Endometrial microvascular endothelial cells (primary cell): ENCODE data around the gene PRMT1. TPM values are rescaled to one million over a fixed set of nuclear protein-coding genes. Genes with fewer than 3 reads are reported as not detected.

ENCODE experiments used
- in situ Hi-C: cut with HindIII; loops from 2 replicates; pipeline ENCODE4 v1.10.0; 2017; ENCODE audit warnings: low sequenced_read_pairs, low pct_unique_long_range_greater_than_20kb; ENCODE audit errors: inconsistent ontology term
- total RNA-seq: library from RNA; depleted of rRNA; stranded (reverse); fragments of >200 nt; gene quantifications from one replicate; pipeline ENCODE4 v1.2.3, GENCODE V29; 2015; ENCODE audit errors: inconsistent ontology term

The PRMT1 gene
- total RNA-seq, 1 donor from 2014 or later, result 456 TPM

DNA sequence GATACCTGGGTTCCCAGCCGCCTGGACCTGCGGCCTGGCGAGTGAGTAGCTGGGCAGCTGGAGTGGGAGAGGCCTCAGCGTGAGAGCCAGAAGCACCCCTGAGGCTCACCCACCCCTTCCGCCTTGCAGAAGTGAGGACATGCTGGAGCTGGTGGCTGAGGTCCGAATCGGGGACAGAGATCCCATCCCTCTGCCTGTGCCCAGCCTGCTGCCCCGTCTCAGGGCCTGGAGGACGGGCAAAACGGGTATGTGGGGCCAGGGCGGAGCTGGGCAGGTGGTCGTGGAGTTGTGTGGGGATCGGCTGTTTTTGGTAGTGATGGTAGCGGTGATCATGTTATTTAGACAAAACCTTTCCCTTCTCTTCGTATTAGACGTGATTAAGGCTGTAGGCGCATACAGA is 30.5 kb upstream of the PRMT1 start:
- in situ Hi-C loops, result no loop called here

DNA sequence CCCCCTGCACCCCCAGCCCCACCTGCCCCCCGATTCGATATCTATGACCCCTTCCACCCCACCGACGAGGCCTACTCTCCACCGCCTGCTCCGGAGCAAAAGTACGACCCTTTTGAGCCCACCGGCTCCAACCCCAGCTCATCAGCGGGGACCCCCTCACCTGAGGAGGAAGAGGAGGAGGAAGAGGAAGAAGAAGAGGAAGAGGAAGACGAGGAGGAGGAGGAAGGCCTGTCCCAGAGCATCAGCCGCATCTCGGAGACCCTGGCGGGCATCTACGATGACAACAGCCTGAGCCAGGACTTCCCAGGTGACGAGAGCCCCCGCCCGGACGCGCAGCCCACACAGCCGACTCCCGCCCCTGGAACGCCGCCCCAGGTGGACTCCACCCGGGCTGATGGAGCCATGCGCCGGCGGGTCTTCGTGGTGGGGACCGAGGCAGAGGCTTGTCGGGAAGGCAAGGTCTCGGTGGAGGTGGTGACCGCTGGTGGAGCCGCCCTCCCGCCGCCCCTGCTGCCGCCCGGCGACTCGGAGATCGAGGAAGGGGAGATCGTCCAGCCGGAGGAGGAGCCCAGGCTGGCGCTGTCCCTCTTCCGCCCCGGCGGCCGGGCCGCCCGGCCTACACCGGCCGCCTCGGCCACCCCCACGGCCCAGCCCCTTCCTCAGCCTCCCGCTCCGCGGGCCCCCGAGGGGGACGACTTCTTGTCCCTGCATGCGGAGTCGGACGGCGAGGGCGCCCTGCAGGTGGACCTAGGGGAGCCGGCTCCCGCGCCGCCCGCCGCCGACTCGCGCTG is 25.8 kb upstream of the PRMT1 start:
- in situ Hi-C loops, result no loop called here

DNA sequence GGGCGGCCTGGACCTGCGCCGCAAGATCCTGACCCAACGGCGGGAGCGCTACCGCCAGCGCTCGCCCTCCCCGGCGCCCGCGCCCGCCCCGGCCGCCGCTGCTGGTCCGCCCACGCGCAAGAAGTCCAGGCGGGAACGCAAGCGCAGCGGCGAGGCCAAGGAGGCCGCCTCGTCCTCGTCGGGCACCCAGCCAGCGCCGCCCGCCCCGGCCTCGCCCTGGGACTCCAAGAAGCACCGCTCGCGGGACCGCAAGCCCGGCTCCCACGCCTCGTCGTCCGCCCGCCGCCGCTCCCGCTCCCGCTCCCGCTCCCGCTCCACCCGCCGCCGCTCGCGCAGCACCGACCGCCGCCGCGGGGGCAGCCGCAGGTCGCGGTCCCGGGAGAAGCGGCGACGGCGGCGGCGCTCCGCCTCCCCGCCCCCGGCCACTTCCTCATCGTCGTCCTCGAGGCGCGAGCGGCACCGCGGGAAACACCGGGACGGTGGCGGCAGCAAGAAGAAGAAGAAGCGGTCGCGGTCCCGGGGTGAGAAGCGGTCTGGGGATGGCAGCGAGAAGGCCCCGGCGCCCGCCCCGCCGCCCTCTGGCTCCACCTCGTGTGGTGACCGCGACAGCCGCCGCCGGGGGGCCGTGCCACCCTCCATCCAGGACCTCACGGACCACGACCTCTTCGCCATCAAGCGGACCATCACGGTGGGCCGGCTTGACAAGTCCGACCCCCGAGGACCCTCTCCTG is 25.1 kb upstream of the PRMT1 start:
- in situ Hi-C loops, result no loop called here

GRCh38 chr19:49652551-49653465 is 24.3 kb upstream of the PRMT1 start:
- in situ Hi-C loops, result no loop called here

GRCh38 chr19:49653466-49653806 is 23.6 kb upstream of the PRMT1 start:
- in situ Hi-C loops, result no loop called here

- in situ Hi-C loops, result no loop called here
Observed at GRCh38 chr19:49654581-49654980, 22.5 kb upstream of the PRMT1 start.

DNA sequence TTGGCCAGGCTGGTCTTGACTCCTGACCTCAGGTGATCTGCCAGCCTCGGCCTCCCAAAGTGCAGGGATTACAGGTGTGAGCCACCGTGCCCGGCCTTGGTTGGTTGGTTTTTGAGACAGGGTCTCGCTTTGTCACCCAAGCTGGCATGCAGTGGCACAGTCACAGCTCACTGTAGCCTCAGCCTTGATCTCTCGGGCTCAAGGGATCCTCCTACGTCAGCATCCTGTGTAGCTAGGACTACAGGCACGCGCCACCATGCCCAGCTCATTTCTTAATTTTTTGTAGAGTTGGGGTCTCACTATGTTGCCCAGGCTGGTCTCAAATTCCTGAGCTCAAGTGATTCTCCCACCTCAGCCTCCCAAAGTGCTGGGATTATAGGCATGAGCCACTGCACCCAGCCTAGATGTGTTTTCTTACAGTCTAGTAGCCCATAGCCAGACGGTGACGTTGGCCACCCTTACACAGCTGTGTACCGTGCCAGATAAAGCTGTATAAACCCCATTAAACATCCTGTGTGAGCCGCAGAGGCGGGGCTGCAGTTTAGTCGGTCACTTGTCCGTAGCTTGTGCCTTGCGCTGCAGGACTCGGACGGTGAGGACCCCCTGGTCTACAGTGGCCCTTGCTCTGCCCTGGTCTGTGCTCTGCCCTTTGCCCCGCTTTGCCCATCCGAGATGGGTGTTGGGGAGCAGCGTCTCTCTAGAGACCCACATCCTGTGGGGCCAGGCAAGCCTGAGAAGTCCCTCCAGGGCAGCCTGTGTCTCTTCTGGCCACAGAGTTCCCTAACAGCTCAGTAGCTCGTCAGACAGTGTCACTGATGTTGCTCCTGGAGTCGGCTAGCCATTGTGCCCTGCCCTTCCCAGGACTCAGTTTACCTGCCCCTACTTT is 21.3 kb upstream of the PRMT1 start:
- in situ Hi-C loops, result no loop called here

DNA sequence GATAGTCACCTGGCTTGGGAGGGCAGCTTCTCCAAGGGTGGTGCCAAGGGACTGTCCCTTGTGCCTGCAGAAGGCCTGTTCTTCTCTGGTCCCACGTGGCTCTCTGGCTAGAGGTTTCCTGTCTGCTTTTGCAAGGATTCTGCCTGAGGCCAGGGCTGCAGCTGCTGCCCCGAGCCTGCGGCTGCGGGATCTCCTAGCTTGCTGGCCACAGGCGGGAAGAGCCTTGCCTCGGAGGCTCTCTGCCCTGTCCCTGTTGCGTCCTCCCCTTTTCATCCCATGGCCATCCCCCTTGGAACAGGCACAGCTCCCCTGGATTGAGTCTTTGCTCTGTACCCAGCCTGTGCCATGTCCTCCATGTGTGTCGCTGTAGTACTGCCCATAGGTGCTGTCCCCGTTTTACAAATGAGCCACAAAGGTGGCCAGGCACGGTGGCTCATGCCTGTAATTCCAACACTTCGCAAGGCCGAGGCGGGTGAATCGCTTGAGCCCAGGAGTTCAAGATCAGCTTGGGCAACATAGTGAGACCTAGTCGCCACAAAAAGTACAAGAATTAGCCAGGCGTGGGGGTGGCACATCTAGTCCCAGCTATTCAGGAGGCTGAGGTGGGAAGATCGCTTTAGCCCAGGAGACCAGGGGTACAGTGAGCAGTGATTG is 20.5 kb upstream of the PRMT1 start:
- in situ Hi-C loops, result no loop called here

DNA sequence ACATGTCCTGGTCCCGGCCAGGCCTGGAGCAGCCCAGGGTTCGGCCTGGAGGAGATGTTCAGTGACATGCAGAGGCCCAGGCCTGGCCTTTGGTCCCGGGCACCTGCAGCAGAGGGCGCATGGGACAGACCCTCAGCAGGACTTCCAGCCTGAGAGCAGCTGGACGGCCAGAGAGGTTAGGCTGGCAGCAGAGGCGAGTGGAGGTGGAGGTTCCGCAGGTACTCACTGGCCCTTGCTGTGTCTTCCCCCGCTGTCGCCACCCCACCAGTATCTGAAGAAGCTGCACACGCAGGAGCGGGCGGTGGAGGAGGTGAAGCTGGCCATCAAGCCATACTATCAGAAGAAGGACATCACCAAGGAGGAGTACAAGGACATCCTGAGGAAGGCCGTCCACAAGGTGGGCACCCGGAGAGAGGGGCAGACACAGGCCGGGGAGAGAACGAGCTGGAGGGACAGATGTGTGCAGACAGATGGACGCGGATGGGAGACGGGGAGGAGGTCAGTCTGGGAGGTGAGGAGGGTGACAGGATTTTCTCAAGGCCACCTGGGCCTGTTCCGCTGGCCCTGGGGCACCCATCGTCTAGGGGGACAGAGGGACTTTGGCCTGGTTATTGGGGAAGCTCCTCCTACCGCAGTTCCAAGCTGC is 19.5 kb upstream of the PRMT1 start:
- in situ Hi-C loops, result no loop called here

DNA sequence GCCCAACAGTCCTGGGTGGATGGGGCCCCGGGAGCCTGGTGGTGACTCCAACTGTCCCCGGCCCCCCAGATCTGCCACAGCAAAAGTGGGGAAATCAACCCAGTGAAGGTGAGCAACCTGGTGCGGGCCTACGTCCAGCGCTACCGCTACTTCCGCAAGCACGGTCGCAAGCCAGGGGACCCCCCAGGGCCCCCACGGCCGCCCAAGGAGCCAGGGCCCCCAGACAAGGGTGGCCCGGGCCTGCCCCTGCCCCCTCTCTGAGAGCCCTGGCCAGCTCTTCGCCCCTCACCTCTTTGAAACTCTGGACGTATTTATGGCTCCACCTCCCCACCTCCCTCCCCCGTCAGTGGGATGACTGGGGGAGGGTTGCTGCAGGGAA is 18.9 kb upstream of the PRMT1 start:
- in situ Hi-C loops, result no loop called here

DNA sequence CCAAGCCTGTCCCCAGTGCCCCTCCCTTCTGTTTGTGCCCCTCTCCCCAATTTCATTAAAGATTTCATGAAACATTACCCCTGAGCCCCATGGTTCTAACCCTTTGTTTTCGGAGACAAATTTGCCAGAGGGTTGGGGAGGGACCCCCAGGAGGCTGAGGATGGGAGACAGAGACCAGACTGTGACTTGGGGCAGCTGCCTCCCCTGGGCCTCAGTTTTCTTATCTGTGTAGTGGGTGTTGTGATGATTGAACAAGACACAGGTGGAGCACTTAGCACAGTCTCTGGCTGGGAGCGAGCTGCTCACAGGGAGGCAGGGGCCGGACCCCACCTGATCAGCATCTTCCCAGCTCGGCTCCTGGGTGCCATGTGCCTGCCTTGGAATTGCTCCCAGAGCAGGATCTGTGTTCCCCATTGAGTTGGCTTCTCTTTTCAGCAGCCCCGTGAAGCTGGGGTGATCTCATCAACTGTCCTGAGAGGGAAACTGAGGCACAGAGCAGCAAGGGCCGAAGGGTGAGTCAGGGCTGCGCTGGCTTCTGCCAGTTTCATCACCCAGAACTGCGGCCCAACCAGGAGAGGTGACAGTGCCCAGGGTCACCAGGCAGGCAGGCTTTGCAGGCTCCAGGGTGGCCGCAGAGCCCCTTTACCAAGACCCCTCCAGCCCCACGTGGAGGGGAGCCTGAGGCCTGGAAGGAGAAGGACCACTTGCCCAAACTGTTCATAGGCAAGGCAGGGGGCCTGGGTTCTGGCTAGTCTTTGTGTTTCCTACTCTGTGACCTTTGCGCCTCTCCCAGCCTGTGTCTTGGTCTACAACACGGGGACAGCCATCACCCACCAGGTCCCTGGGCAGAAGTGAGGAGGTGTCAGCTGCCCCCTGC is 18.3 kb upstream of the PRMT1 start:
- in situ Hi-C loops, result no loop called here

DNA sequence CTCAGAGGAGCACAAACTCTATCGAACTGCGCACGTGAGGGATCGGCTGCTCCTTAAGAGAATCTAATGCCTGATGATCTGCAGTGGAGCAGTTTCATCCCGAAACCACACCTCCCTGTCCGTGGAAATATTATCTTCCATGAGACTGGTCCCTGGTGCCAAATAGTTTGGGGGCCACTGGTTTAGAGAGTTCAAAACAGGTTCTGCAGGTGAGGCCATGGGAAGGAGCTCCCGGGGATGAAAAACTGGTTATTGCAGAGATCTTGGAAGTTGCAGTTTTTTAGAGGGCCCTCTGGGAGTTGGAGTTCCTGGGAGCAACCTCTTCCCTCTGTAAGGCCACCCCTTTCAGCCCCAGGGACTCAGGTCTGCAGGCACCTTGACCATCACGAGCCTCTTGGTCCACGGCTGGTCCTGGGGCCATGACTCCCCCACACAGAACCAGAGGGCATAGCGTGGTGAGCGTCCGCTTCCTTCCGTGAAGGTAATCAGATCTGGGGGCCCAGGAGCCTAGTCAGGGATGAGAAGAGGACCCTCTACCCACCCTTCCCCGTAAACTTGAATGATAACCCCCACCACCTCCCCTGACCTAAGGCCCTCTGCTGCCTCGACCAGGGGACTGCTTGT is 16.6 kb upstream of the PRMT1 start:
- in situ Hi-C loops, result no loop called here

GRCh38 chr19:49662011-49662410 is 15.1 kb upstream of the PRMT1 start:
- in situ Hi-C loops, result no loop called here

DNA sequence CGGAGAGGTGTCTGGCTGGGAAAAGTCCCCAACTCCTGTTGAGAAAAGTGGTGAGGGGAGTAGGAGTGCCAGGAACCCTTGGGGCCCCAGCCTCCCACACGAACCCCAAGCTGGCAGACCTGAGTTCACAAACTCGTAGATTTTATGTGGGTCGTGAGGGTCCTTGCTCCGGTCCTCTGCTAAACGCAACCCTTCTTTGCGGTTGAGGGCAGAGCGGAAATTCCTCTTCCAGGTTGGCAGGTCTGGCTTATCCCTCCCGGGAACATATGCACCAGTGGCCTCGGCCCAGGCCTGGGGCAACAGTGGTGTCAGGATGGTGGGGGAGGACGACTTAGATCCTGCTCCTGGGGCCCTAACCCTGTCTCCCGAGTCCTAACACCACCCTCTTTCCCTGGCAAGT is 13.8 kb upstream of the PRMT1 start:
- in situ Hi-C loops, result no loop called here

DNA sequence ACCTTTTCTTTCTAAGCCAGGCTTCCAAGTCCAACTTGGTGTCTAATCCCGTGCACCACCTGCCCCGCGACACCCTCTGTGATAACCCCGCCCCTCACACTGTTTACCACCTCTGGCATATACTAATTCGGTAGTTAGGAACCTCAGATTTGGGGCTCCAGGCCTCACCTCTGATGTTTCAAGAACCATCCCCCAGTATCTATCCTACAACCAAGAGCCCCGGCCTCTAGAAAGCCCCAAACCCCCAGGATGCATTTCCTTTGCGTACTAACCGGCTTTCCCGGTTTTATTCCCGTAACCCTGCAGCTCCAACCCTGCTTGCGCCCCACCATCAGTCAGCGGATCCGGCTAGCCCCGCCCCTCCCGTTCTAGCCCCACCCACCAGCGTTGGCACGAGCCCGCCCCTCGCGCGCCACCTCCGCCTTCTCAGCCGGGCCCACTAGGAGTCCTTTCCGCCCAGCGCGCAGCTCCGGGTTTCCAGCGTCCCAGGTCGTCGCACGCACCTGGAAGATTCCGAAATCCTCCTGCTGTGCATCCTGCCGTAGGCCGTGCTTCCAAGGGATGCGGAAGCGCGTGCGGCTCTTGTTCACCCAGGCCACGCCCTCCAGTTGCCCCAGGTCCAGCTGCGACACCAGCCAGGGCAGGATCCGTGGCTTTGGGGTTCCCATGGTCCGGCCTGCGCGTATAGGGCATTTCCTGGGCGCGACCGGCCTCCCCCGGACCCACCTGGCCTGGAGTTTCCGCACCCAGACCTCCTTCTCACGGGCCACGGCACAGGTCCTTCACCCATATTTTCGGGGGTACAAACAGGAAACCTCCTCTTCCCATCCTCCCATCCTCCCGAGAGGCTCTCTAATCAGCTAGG is 12.7 kb upstream of the PRMT1 start:
- in situ Hi-C loops, result no loop called here

DNA sequence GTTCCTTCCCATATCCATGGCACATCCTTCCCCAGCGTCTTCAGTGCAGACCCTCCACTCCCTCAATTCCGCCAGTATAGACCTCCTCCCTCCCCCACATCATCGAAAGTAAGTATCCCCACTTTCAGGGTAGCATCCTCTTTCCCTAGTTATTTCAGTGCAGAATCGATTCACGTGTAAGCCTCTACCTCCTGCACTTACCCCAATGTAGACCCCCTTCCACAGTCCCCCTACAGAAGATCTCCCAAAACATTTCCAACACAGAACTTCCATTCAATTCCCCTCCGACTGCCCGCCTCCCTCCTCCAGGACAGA is 12.1 kb upstream of the PRMT1 start:
- in situ Hi-C loops, result no loop called here
